GM21737 (cell line): ENCODE measurements around the gene TMEM80.

Experiments
- ATAC-seq: cut with Tn5 transposase; IDR thresholded peaks from one replicate; pipeline ENCODE4 v1.9.1; 2021; ENCODE audit warnings: mild to moderate bottlenecking, moderate library complexity; ENCODE audit not compliant: unreplicated experiment

The TMEM80 gene

DNA sequence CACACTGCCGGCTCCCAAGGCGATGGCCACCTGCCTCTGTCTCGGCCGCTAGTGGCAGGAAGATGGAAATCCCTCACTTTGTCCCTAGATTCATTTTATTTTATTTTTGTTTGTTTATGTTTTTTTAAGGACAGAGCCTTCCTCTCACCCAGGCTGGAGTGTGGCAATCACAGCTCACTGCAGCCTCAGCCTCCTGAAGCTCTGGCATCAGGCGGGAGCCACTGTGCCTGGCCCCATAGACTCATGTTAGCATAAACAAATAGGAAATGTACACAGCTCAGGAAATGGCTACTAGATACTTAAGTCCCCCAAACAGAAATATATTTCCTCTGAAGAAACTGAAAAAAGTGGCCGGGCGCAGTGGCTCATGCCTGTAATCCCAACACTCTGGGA is 3.5 kb downstream of the TMEM80 start:
- ATAC-seq, result no peak

DNA sequence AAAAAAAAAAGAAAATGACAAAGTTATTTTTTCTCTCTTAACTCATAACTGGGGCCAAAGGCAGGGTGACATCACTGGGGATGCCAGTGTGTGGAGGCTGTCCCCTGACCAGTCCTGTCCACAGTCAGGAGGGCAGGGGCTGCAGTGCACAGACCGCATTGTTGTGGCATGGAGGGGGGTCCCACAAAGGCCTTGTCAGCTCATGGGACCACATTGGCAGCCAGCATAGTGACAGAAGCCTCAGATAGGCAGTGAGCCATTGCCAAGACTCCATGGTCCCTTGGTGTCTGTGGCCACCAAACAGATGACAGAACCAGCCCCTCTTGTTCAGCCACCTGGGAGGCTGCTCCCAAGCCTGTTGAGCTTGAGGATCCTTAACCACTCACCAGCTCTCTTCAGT is 4.1 kb downstream of the TMEM80 start:
- no peak for ATAC-seq

DNA sequence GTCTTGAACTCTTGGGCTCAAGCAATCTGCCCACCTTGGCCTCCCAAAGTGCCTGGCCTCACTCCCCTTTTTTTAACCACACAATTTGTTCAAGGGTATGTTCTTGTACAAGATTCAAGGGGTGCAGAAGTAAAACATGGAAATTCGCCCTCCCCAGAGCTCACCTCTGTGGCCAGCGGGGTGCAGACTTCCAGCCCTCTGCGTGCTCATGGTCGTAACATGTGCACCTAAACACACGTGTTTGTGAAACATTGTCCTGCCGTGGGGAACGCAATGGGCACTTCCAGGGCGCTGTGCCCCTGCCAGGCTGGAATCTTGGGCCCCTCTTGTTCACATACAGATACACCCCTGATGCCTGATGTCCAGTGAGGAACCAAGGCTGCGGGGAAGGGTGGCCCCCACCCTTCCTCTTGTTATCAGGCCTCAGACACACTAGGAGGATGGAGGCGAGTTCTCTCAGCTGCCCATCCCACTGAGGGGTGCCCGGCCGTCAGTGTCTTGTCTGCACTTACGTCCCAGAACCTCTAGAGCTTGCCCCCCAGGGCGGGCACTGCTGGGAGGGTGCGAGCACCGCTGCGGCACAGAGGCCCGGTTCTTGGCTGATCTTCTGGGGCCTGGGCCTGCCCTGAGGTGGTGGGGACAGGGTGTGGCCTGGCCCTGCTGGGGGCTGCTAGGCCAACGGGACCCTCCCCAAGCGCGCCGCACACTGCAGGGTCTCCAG is 6.3 kb downstream of the TMEM80 start:
- no peak for ATAC-seq

DNA sequence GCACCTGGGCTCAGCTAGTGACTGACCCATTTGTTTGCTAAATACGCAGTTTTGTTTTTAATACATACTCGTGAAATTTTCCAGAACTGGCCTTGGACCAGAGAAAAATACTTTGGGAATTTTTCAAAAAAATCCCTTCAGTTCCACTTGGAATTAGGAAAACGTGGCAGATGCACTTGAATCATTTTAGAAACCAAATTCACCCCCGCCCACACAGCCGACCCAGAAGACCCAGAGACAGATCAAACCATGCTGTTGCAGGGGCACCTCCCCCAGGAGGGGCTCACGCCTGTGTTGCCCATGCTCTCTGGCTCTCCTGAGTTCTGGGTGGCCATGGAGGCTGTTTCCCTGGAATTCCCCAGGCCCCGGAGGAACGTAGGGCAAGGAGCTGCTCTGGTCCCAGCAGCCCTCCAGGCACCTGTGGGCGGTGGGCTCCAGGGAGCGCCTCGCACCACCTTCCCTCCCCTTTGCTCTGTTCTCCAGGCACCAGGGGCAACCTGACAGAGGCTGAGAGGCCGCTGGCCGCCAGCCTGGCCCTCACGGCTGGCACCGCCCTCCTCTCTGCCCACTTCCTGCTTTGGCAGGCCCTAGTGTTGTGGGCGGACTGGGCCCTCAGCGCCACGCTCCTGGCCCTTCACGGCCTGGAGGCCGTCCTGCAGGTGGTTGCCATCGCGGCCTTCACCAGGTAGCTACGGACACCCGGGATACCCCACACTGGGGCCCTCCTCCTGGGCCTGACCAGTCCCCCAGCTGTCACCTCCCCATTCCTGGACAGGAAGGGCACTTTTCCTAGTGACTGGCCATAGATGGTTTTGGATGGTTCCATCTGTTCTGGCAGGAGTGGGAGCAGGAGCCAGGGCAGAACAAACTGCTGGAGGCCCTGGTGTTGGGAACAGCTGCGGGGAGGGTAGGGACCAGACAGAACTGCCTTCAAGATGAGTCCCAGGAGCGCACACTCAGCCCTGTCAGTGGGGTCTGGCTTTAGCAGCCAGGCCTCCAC is 7.1 kb downstream of the TMEM80 start:
- no peak for ATAC-seq

DNA sequence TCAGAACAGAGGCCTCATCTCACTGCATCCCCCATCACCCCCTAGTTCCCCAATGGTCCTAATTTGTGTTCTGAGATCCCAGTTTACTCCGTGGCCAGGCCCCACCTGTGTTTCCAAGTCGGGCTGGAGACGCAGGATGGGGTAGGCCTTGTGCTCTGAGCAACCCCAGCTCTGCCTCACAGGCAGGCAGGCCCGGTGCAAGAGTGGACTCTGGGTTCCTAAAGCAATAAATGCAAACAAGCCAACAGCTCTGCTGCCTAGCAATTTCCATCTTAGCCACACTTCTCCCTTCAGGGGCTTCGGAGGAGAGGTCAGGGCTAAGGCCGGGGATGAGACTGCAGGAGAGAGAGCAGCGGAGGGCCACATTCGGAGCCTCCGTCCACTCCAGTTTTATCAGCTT is 7.9 kb downstream of the TMEM80 start:
- no peak for ATAC-seq

DNA sequence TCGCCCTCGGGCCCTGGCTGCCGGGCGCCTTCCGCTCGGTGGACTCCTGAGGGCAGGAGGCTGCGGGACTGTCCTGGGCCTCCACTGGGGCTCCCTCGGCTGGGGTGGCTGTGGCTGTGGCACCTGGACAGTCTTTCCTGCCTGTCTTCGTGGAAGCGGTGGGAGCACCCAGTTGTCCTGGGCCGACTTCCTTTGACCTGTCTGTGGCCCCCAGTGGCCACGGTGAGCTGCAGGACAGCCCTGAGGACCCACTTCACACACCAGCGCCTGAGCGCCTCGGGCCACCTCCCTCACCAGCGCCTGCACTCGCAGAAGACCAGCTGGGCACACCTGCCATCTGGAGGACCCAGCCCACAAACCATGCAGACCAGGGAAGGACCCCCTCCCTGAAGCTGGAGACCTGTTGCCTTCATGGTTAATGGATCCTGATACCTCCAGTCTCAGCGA is 8.6 kb downstream of the TMEM80 start:
- no peak for ATAC-seq

DNA sequence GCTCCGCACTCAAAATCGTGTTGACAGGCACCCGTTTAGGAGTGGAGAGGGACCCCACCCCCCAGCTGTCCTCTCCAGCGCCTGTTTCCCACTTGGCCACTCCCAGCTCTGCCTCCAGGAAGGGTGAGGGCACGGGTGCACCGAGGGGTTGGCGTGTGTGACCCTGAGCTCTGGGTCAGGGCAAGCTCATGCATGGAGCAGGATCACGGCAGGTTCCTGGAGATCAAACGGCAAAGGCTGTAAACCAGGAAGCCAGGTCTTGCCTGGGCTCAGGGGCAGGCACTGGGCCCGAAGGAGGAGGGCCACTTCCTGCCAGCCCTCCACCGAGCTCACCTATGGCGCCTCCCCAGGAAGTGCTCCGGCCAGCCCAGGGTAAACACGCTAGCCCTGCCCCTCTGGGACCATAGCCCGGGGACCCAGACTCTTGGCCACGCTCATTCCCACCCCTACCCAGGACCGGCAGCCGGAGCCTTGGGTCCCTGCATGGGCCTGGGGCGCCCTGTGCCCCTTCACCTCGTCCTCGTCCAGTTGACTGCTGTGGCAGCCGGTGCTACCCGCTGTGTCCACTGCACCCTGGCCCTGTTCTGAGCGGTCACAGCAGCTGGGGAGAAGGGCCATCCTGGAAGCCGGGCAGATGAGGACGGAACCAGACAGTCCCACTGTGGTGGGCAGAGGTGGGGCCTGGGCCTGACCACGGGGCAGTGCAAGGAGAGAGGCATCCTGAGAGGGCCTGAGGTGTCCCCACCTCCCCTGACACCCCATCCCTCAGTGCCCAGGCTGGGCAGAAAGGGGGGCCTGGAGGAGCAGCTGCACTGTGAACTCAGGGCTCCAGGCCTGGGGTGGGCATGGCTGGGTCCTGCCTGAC is 9.4 kb downstream of the TMEM80 start:
- ATAC-seq, result no peak

DNA sequence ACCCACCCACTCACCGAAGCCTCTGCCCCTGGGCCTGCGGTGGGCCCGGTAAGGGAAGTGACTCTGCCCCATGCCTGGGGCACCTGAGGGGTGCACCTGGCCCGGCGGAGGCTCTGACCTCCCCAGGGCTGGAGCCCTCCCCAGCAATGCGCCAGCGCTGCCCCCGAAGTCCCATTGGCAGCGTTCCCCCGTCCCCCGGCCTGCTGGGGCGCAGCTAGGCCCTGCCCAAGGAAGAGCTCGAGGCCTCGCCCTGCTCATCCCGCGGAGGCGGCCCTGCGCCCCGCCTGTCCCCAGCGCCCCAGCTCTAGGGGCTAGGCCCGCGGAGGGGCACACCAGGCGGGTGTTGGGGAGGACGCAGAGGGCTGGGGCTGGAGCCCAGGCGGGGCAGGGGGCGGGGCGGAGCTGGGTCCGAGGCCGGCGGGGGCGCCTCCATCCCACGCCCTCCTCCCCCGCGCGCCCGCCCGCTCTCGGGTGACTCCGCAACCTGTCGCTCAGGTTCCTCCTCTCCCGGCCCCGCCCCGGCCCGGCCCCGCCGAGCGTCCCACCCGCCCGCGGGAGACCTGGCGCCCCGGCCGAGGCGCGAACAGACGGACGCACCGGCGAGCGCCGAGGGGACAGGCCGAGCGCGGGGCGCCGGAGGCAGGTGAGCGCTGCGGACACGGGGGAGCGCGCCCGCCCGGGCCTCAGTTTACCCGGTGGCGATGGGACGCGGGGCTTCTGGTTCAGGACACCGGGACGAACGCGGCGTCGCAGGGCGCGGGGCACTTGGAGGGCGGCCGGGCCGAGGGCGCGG is 10.2 kb downstream of the TMEM80 start, which contains the start of gene EPS8L2:
TSS of gene EPS8L2 (plus strand) at position 586 of the 793 bp plus-strand sequence. CDS start 3,177 bp downstream, outside the sequence.
- ATAC-seq, result no peak

DNA sequence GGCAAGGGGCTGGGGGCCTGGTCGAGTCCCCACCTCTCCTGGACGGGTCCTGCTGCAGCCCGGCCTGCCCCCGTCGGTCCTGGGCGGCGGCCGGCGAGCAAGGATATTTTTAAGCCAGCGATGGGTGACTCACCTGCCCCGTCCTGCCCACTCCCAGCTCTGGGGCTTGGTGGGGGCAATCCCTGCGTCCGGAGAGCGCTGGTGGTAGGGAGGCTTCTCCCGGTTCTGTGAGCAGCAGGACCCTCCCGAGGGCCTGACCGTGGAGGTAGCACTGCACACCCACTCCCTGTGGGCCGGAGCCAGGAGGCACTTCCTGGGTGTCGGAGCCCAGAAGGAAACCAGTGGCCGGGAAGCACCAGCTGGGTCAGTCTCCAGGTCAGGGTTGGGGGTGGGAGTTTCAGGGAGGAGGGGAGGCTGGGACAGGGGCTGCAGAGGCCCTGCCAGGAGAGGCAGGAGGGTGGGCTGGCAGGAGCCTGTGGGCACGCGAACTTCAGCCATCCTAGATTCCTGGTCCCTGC is 10.9 kb downstream of the TMEM80 start:
- ATAC-seq, result no peak

DNA sequence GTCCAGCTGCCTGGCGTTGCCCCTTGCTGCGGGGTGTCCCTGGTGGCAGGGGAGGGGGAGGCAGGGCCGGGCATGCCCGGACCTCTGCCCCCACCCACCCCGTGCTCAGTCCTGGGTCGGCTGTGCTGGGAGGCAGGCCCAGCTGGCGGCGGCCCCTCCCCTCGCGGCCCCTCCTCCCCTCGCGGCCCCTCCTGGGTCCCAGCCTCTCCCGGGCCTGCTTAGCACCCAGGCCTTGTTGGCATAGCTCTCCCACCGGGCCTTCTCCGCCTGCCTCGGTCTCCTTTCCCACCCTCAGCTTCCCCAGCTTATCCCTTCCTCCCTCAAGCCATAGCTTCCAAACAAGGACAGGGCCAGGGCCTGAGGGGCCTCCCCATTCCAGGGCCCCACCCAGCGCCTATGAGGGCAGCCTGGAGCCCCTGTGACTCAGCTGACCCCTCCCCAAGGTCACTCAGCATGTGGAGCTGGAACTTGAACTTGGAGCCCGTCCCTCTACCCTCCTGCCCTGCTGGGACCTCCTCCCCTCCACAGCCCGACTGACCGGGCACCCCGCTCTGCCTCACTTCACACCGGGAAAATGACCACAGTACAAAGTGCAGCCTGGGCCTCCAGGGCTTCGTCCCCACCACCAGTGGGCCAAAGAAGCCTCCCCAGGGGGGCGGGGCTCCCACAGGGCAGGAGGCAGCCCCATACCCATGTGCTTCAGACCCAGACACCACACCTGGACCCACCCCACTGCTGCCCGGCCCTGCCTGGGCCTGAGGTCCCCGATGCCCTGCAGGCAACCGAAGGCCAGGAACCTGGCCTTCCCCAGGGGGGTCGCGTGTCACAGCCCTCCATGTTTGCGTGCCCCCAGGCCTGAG is 11.6 kb downstream of the TMEM80 start:
- no peak for ATAC-seq

DNA sequence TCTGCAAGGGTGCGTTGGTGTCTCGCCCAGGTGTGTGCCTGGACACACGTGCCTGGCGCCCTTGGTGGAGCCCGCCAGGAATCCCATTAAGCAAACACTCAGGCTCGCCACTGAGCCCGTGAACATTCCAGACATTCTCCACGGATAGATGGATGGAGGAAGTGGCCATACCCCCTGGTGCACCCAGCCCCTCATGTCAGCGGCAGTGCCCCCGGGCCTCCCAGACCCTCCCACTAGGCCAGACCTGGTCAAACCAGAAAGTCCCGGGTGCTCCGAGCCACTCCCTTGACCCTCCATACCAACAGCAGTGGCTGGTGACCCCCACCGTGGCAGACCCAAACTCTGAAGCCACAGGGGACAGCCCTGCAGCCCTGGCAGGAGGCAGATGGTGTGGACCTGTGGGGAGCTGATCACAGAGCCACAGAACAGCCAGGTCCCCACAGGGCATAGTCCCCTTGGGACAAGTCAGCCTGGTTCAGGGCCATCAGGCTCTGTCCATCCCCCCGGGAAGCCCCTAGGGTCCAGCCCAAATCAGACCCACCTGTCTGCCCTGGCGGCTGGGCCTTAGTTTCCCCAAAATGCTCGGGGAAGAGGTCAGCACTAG is 12.3 kb downstream of the TMEM80 start:
- ATAC-seq, result no peak

DNA sequence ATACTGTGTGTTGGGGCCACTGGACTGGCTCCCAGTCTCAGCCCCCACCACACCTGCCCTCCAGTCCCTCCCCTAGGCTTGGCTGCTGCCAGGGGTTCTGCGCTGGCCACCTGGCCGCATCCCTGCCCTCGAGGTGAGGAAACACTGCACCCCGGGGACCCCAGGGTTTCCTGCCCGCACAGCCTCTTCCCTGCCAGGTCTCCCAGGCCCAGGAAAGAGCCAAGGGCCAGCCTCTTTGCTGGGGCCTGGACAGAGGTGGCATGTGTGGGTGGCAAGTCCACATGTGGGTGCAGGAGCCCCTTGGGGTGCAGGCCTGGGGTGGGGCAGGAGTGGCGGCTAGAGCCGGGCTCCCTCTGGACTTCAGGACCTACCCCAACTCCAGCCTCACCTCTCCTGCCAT is 12.9 kb downstream of the TMEM80 start:
- no peak for ATAC-seq

DNA sequence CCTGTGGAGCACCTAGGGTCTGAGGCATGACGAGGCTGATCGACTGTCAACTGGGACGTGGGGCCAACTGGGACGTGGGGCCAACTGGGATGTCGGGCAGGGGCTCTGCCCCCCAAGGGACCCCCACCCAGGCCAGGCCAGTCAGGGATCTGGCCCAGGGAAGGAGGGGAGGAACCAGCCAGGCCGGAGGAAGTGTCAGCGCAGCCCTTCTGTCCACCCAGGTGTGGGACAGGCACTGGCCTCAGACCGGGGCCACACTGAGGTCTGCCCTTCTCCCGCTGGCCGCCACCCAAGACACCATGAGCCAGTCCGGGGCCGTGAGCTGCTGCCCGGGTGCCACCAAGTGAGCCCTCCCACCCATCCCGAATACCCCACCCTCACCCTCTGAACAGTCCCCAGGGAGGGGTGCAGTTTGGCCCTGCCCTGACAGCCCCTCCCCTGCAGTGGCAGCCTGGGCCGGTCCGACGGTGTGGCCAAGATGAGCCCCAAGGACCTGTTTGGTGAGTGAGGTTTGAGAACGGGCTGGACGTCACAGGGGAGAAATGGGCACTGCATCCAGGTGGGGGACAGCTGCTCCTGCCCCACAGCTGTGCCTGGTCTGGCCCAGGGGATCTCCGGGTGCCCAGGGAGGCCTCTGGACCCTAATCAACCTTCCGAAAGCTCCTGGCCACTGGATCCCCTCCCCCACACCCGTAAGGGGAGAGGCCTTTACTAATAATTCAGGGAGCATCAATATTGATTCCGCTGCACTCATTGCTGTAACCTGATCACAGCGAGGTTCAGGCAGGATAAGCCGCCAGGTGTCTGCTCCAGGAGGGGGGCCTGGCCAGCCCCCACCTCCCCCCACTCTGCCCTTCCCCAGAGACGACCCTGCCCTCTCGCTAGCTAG is 13.7 kb downstream of the TMEM80 start:
- ATAC-seq, result no peak

DNA sequence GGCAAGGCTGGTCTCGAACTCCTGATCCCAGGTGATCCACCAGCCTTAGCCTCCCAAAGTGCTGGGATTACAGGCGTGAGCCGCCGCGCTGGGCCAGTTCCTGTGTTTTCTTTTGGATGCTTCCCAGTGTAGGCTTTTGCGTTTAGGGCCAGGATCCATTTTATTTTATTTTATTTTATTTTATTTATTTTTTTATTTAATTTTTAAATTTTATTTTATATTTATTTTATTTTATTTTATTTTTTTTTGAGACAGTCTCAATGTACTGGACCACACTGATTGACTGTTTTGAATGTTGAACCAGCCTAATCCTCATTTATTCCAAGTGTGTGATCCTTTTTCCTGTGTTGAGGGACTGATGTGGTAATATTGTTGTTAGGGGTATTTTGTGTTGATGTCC is 18.8 kb downstream of the TMEM80 start:
- no peak for ATAC-seq

DNA sequence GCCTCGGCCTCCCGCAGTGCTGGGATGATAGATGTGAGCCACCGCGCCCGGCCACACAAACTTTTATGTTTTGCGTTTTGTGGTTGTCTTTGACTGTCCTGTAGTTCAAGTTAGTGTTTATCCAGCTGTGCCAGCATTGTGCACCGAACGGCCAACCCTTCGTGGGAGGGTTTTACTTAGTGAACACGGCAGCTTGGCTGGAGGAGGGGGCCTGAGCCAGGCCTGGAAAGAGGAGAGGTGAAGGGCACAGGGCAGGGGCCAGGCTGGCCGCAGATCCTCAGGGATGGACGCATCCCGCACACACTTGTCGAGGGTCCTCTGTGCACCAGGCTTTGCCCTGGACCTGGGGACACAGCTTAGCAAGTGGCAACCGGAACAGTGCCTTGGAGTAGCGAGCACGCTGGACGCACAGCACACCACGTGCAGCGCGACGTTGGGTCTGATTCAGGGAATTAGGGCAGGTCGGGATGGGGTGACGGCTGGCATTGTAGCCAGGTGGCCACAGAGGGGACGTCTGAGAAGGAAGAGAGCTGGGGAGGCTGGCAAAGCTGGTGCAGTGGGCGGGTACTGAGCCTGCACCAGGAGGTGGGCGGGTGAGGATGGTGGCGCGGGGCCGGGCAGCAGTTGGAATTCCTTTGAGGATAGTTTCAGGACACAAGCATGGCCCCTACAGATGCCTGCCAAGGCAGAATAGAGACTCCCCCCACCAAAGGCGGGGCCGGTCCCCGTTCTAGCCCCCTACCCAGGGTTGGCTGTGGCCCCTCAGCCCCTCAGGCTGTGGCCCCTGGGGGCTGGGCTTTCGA is 23.8 kb downstream of the TMEM80 start:
- ATAC-seq, result no peak

DNA sequence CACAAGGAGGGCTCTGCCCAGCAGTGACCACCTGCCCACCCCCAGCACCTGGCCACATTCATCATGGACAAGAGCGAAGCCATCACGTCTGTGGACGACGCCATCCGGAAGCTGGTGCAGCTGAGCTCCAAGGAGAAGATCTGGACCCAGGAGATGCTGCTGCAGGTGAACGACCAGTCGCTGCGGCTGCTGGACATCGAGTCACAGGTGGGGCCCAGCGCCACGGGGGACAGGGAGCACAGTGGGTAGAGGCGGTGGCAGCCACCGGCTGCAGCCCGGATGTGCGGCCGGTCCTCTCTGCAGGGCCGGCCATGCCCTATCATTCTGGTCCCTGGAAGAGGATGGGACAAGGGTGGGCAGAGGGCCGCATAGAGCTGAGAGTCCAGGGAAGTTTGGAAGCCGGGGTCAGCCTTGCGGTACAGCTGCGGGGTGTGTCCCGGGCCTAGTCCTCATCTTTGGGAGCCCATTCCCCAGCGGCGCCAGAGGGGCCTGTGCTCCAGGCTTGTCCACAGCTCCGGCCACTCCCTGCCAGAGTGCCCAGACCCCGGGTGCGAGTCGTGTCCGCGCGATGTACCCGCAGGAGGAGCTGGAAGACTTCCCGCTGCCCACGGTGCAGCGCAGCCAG is 24.5 kb downstream of the TMEM80 start:
- ATAC-seq, result no peak
